ENCODE measurements around the gene VSX1.

Gene VSX1

GRCh38 chr20:25100914-25101313, 19.0 kb upstream of the VSX1 start:
- Histone ChIP-seq H3K36me3 (ENCODE audit: low read depth) (no peaks in the 10 kb centered on the region), H3K4me3 (ENCODE audit: severe bottlenecking) (no peak overlapping the region), H3K27me3 (ENCODE audit: insufficient read depth, poor library complexity, severe bottlenecking) (peaks cover 16% of the 10 kb centered on the region), H3K9me3 (ENCODE audit: severe bottlenecking) (no peaks in the 10 kb centered on the region), H3K27ac (ENCODE audit: poor library complexity, severe bottlenecking) (no peak overlapping the region), H3K4me1 (ENCODE audit: insufficient read depth, poor library complexity, severe bottlenecking) (no peaks in the 10 kb centered on the region)
- no peak for ATAC-seq (ENCODE audit: low read depth)
- TF ChIP-seq, protein P1, sequence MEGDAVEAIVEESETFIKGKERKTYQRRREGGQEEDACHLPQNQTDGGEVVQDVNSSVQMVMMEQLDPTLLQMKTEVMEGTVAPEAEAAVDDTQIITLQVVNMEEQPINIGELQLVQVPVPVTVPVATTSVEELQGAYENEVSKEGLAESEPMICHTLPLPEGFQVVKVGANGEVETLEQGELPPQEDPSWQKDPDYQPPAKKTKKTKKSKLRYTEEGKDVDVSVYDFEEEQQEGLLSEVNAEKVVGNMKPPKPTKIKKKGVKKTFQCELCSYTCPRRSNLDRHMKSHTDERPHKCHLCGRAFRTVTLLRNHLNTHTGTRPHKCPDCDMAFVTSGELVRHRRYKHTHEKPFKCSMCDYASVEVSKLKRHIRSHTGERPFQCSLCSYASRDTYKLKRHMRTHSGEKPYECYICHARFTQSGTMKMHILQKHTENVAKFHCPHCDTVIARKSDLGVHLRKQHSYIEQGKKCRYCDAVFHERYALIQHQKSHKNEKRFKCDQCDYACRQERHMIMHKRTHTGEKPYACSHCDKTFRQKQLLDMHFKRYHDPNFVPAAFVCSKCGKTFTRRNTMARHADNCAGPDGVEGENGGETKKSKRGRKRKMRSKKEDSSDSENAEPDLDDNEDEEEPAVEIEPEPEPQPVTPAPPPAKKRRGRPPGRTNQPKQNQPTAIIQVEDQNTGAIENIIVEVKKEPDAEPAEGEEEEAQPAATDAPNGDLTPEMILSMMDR (IDR thresholded peaks at IDR 0.05; ENCODE audit: poor library complexity, severe bottlenecking): no peak
- no peak for DNase-seq (ENCODE audit: low spot score)

- Histone ChIP-seq H3K27me3 (ENCODE audit: insufficient read depth, poor library complexity, severe bottlenecking) (peaks cover 19% of the 10 kb centered on the region), H3K4me1 (ENCODE audit: insufficient read depth, poor library complexity, severe bottlenecking) (no peaks in the 10 kb centered on the region), H3K27ac (ENCODE audit: poor library complexity, severe bottlenecking) (no peak overlapping the region), H3K36me3 (ENCODE audit: low read depth) (no peaks in the 10 kb centered on the region), H3K9me3 (ENCODE audit: severe bottlenecking) (no peaks in the 10 kb centered on the region), H3K4me3 (ENCODE audit: severe bottlenecking) (no peak overlapping the region)
- TF ChIP-seq, protein P1 (IDR thresholded peaks at IDR 0.05; ENCODE audit: poor library complexity, severe bottlenecking): no peak
- no peak for ATAC-seq (ENCODE audit: low read depth)
- no peak for DNase-seq (ENCODE audit: low spot score)
These were observed 17.7 kb upstream of the VSX1 start for GRCh38 chr20:25099601-25100140.

DNA sequence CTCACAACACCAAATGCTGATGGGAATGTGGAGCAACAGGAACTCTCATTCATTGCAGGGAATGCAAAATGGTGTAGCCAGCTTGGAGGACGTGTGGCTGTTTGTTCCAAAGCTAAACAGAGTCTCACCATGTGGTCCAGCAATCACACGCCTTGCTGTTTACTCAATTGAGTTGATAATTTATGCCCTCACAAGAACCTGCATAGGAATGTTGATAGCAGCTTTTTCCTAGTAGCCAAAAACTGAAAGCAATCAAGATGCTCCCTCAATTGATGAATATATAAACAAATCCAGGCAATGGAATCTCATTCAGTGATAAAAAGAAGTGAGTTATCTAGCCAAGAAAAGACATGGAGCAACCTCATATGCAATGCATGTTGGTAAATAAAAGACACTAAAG, 15.6 kb upstream of the VSX1 start:
- H3K9me3 ChIP-seq (ENCODE audit: severe bottlenecking): no peaks in the 10 kb centered on the region
- H3K4me1 ChIP-seq (ENCODE audit: insufficient read depth, poor library complexity, severe bottlenecking): no peaks in the 10 kb centered on the region
- H3K27me3 ChIP-seq (ENCODE audit: insufficient read depth, poor library complexity, severe bottlenecking): peaks cover 33% of the 10 kb centered on the region
- H3K4me3 ChIP-seq (ENCODE audit: severe bottlenecking): no peak overlapping the region
- no peak overlapping the region for H3K27ac ChIP-seq (ENCODE audit: poor library complexity, severe bottlenecking)
- TF ChIP-seq, protein P1 (IDR thresholded peaks at IDR 0.05; ENCODE audit: poor library complexity, severe bottlenecking): no peak
- ATAC-seq (ENCODE audit: low read depth): no peak
- H3K36me3 ChIP-seq (ENCODE audit: low read depth): no peaks in the 10 kb centered on the region
- DNase-seq (ENCODE audit: low spot score): no peak

GRCh38 chr20:25090492-25091429, 8.8 kb upstream of the VSX1 start:
- Histone ChIP-seq H3K27me3 (ENCODE audit: insufficient read depth, poor library complexity, severe bottlenecking) (peaks cover 43% of the 10 kb centered on the region), H3K4me3 (ENCODE audit: severe bottlenecking) (no peak overlapping the region), H3K4me1 (ENCODE audit: insufficient read depth, poor library complexity, severe bottlenecking) (no peaks in the 10 kb centered on the region), H3K27ac (ENCODE audit: poor library complexity, severe bottlenecking) (no peak overlapping the region), H3K36me3 (ENCODE audit: low read depth) (no peaks in the 10 kb centered on the region), H3K9me3 (ENCODE audit: severe bottlenecking) (no peaks in the 10 kb centered on the region)
- ATAC-seq (ENCODE audit: low read depth) (peak; percentile 76), DNase-seq (ENCODE audit: low spot score) (peak; percentile 39)
- TF ChIP-seq, protein P1 (IDR thresholded peaks at IDR 0.05; ENCODE audit: poor library complexity, severe bottlenecking): no peak

DNA sequence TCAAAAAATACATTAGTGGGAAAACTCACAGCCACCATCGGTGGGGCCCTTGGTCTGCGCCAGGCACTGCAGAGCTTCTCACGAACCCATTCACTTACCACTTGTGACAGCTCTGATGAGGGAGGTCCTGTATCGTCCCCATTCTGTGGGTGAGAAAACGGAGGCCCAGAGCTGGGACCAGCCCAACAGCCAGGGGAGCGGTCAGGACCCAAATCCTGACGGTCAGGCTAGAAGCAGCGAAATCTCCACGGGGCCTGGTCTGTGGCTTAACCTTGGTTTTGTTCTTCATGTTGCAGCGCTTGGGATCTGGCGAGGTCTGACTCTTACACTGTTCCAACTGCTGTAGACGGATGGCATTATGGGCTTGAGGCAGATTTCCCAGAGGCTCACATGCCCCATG, 7.7 kb upstream of the VSX1 start:
- ATAC-seq (ENCODE audit: low read depth): no peak
- Histone ChIP-seq H3K9me3 (ENCODE audit: severe bottlenecking) (no peaks in the 10 kb centered on the region), H3K4me3 (ENCODE audit: severe bottlenecking) (no peak overlapping the region), H3K27ac (ENCODE audit: poor library complexity, severe bottlenecking) (no peak overlapping the region), H3K36me3 (ENCODE audit: low read depth) (no peaks in the 10 kb centered on the region), H3K27me3 (ENCODE audit: insufficient read depth, poor library complexity, severe bottlenecking) (peaks cover 53% of the 10 kb centered on the region), H3K4me1 (ENCODE audit: insufficient read depth, poor library complexity, severe bottlenecking) (no peaks in the 10 kb centered on the region)
- DNase-seq (ENCODE audit: low spot score): peak; percentile 46
- TF ChIP-seq, protein P1 (IDR thresholded peaks at IDR 0.05; ENCODE audit: poor library complexity, severe bottlenecking): no peak
